ENCODE results near the gene ADA.
"Not testable (repeated sequence)": the region's sequence is repeated elsewhere in the genome, so short reads cannot be mapped to it uniquely, and the experiment has no call there.

The ADA gene

DNA sequence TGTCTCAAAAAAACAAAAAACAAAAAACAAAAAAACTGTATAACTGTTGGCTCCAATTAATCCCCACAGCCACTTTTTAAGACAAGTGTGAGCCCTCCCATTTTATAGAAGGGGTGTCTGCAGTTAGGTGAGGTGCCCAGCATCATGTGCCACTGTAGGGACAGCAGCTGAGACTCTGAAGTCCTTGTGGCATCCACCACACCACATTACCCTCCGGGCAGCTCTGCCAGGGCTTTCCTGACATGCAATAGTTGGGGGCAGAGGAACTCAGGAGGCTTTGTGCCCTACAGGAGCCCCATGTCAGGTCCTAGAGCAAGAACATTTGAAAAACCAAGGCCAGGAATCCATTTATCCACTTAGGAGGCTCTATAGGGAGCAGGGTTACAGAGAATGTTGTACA lies 51.8 kb downstream of the ADA start:
- no peak for DNase-seq (ENCODE audit: low spot score)

GRCh38 chr20:44598423-44599305 lies 52.8 kb downstream of the ADA start:
- DNase-seq (ENCODE audit: low spot score), result no peak

GRCh38 chr20:44597930-44598329 lies 53.6 kb downstream of the ADA start:
- DNase-seq (ENCODE audit: low spot score), result no peak

DNA sequence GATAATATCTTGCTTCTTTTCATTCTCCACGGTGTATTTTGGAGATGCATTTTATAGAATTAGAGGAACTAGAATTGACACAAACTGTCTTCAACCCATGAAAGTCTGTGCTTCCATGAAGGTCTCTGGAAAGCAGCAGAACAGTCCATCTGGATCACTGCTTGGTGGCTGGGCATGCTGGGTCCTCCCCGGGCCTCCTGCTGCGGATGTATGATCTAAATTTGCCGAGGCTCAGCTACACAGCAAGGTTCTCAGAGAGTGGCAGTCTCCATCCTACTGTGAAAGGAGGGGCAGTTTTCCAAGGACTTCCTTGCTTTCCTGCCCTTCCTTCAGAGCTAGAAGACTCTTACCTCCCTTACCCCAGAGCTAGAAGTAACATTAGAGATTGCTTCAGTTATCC lies 54.0 kb downstream of the ADA start:
- DNase-seq (ENCODE audit: low spot score), result no peak

- no peak for DNase-seq (ENCODE audit: low spot score)
Measured at GRCh38 chr20:44596876-44597275, 54.6 kb downstream of the ADA start.

DNA sequence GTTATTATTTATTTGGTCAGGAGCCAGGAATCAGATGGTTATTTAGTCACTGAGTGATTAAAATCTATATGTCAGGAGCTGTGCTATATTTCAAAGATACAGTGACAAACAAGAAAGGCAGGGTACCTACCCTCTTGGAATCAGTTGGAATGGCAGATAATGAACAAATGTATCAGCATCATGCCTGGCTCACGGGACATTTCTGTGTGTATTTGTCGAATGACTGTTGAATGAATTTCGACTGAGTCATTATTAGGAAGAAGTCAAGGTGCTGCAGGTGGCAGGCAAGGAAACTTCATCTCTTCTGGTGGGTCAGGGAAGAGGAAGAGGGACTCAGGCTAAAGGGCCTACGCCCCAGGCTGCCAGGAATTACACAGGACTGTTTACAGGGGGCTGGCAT lies 55.5 kb downstream of the ADA start:
- DNase-seq (ENCODE audit: low spot score), result no peak

DNA sequence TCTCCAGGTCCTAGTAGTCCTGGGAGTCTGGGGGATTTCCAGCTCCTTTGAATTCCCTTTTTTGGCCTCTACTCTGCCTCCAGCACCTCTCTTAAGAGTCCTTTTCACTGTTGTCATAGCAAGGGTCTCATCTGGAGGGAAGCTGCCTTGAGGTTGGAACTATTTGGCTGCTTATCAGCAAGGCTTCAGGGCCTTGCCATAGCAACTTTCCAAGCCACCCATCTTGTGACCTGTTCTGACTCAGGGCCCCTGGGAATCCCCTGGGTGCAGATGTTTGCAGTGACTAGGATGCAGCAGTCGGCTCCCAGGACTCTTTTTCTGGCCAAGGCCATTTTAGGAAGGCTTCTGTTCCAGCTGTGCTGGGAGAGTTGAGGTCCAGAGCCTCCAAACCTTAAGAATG lies 56.8 kb downstream of the ADA start:
- no peak for DNase-seq (ENCODE audit: low spot score)

DNA sequence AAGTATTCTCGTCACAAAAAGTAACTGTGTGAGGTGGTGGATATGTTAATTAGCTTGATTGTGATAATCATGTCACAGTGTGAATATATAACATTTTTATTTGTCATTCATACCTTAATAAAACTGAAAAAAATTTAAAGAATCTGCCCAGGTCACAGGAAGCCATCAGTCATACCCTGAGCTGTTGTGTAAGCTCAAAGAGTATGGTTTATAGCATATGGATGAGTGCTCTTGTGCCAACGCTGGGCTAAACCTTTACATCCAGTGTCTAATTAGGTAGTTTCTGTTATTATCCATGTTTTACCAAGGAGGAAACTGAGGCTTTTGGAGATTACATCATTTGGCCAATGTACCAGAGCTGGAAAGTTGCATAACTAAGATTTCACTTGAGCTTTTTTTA lies 57.7 kb downstream of the ADA start:
- DNase-seq (ENCODE audit: low spot score), result no peak

GRCh38 chr20:44592366-44592765 lies 59.1 kb downstream of the ADA start:
- no peak for DNase-seq (ENCODE audit: low spot score)

DNA sequence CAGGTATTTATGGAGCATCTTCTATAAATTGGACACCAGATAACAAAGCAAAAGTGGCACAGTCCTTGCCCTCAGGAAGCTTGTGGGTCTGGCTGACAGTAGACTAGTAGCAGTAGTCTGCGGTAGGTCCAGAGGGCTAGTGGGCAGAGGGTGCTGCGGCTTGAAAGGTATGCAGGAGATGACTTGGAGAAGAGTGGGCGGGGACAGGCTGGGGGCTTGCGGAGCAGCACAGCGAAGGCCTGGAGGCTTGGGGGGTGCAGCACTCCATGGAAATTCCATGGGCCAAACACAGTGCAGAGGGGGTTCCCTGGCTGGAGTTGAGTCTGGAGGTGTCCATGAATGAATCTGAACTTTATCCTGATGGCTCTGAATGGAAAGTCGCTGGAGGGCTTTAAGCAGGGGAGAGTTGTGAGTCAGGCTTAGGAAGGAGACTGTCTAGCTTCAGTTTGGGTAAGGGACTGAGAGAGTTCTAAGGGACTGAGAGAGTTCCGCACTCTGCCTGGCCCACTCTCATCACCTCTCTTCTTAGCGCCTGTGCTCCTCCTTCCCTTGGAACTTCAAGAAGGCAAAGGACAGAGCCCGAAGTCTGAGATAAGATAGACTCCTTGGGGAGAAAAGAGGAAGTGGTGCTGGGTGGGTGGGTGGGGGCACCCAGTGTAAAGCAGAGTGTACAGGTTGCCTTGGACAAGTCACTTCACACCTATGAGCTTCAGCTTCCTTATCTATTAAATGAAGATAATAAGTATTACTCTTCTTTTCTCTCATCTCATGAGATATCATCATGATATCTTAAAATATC lies 60.3 kb downstream of the ADA start:
- no peak for DNase-seq (ENCODE audit: low spot score)

DNA sequence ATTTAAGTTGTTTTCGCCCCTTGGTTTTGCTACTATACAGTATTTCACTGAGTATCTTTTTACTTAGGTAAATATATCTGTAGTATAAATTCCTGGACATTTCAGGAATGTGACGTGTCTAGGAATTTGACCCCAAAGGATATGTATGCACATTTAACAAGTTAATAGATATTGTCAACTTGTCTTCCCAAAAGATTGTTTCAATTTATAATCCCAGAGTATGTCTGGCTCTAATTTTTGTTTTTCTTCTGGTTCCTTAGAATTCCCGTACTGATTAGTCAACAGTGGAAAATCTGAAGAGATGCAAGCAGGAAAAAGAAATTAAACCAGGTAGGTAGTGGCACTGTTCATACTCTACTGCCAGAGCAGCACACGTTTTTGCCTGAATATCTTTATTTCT lies 62.0 kb downstream of the ADA start:
- DNase-seq (ENCODE audit: low spot score), result no peak

DNA sequence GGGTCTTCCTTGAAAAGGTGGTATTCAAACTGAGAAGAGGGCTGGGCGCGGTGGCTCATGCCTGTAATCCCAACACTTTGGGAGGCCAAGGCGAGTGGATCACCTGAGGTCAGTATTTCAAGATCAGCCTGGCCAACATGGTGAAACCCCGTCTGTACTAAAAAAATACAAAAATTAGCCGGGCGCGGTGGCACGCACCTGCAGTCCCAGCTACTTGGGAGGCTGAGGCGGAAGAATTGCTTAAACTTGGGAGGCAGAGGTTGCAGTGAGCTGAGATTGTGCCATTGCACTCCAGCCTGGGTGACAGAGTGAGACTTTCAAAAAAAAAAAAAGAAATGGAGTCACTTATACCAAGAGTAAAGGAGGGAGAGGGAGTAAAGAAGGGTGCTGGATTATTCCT lies 63.2 kb downstream of the ADA start:
- not testable (repeated sequence) for DNase-seq (ENCODE audit: low spot score)

GRCh38 chr20:44587035-44587980 lies 64.2 kb downstream of the ADA start:
- no peak for DNase-seq (ENCODE audit: low spot score)

- no peak for DNase-seq (ENCODE audit: low spot score)
Measured at GRCh38 chr20:44586289-44586911, 65.1 kb downstream of the ADA start.

DNA sequence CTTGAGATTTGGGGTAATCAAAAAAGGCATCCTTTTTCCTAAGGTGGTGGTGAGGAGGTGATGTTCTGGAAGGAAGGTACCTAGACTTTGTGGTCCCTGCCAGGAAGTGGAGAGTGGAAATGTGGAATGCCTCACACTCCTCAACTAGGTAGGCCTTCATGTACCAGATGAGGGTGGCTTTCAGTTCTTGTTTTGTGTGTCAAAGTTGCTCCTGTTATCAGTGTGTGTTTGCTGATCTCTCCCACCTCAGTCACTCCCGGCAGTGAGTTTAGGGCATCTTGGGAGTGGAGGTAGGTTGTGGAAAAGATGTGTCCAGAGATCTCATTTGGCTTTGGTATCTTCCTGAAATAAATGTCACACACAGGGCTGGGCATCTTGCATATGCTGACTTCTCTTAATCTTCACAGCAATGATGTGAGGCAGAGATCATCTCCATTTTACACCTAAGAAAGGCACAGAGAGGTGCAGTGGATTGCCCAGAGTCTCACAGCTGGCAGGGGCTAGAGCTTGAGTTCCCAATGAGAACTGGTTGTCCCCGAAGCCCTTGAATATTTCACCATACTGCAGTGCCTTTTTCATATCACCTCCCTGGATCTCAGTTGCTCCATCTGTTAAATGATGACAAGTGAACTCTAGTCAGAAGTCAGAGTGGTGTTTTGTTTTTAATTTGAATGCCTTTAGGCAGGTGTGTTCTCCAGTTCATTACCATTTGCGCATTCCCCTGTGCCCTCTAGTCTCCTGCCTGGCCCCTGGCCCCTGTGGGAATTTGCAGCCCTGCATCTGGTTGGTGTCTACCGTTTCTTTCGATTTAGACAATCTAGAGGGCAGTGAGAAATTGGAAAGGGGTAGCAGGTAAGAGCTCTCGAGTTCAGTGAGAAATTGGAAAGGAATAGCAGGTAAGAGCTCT lies 66.2 kb downstream of the ADA start:
- DNase-seq (ENCODE audit: low spot score), result no peak

DNA sequence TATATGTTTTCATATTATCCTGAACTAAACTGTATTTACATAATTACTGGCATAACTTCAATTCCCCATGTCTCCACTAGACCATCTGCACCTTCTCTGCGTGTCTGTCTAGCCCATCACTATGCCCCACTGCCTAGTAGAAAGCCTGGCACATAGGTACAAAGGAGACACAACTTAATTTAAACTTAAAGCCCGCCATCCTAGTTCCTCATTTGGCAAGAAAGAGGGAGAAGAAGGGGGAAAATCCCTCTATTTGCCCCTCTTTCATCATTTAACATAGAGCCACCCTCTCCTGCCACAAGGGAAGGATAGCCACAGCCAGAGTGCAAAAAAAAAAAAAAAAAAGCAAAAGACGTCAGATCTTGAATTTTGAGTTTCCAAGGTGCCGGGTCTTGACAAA lies 67.3 kb downstream of the ADA start:
- no peak for DNase-seq (ENCODE audit: low spot score)

DNA sequence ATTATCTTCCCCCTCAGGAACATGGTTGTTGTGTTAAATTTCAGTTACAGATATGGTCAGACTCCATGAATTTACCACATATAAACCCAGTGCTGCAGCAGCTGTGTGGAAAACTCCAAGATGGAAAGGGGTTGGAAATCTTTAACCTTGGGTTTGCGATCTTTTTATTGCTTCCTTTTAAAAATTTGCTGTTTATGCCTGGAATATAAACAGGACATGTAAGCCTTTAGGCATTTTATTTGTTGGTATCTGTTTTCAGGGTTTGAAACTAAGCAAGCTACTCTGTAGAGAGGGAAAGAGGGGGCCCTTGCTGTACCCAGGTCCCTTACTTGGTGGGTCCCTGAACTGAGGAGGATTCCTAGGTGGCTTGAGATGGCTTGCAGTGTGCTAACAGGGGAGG lies 68.3 kb downstream of the ADA start:
- no peak for DNase-seq (ENCODE audit: low spot score)

DNA sequence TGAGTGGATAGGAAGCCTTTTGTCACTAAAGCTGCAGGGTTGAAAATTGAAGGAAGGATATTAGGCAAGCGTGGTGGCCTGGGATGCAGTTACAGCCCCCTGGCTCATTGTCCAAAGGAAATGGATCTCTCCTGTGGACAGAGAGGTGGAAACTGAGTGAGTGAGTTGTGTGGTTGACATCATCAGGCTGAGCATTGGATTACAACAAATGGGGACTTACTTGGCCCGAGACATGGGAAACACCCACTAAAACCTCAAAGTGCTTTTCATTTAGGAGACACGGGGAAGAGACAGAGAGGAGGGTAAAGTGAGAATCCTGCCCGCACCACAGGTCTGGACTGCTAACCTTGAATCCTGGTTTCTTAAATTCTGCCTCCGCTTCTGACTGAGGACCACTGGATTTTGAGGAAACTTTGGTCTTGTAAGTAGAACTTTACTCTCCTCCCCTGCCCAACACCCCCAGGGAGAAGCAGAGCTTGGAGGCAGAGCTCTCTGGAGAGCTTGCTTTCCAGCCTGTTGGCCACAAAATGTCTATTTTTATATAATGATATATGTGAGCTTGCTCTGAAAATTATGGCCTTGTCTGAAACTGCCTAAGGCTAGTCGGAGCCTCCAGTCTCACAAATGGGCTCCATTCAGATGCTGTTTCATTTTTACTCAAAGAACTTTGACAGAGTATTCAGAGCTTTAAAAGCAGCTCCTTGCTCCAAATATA lies 69.0 kb downstream of the ADA start, which contains the start of gene PKIG:
Gene PKIG (plus strand): TSS at position 269 of the 715 bp plus-strand sequence. CDS start 31,978 bp downstream, outside the sequence.
- DNase-seq (ENCODE audit: low spot score), result peak; percentile 83

DNA sequence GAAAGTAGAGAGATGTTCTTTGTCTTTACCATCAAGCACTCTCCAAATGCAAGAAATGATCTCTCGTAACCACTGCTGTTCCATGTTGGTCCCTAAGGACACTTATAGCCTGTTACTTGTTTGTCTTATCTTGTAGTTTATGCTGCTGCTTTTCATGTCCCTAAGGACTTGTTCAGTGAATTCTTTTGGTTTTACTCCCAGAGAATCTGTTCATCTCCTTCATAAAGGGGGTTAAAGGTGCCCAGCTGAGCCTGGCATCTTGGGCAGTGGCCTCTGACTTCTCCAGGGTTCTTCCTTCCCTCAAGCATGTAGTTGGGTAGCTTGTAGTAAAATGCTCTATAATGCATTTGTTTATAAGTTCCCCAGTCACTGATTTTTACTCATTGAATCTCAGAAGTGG lies 70.0 kb downstream of the ADA start:
- DNase-seq (ENCODE audit: low spot score), result no peak

Measured in AG20443 (cell line).